Measurements from ENCODE around the gene RBM44.
"Not testable (repeated sequence)": the region's sequence is repeated elsewhere in the genome, so short reads cannot be mapped to it uniquely, and the experiment has no call there.

Gene RBM44

GRCh38 chr2:237798236-237799059 lies at the start of gene RBM44:
Gene RBM44 (plus strand): TSS chr2:237798779. CDS start chr2:237813610, 14,831 bp downstream.
- no peak for TF ChIP-seq CTCF (conservative IDR thresholded peaks at IDR 0.05; ENCODE audit: low read length)
- no peak for DNase-seq (ENCODE audit: low read depth)
- H3K4me3 ChIP-seq (ENCODE audit: low read length): no peak within 1 kb of the TSS

GRCh38 chr2:237749002-237749401 lies 49.6 kb upstream of the RBM44 start:
- no peak for DNase-seq (ENCODE audit: low read depth)
- TF ChIP-seq CTCF (conservative IDR thresholded peaks at IDR 0.05; ENCODE audit: low read length): no peak
- no peak overlapping the region for H3K4me3 ChIP-seq (ENCODE audit: low read length)

- no peak overlapping the region for H3K4me3 ChIP-seq (ENCODE audit: low read length)
- no peak for TF ChIP-seq CTCF (conservative IDR thresholded peaks at IDR 0.05; ENCODE audit: low read length)
- DNase-seq (ENCODE audit: low read depth): no peak
Measured at GRCh38 chr2:237749961-237750360, 48.6 kb upstream of the RBM44 start.

GRCh38 chr2:237750441-237750840 lies 48.1 kb upstream of the RBM44 start:
- DNase-seq (ENCODE audit: low read depth); H3K4me3 ChIP-seq (ENCODE audit: low read length): not testable (repeated sequence)

- no peak for TF ChIP-seq CTCF (conservative IDR thresholded peaks at IDR 0.05; ENCODE audit: low read length)
- DNase-seq (ENCODE audit: low read depth): no peak
- H3K4me3 ChIP-seq (ENCODE audit: low read length): no peak overlapping the region
Measured at GRCh38 chr2:237752761-237753165, 45.8 kb upstream of the RBM44 start.

GRCh38 chr2:237754182-237754581 lies 44.4 kb upstream of the RBM44 start:
- no peak for TF ChIP-seq CTCF (conservative IDR thresholded peaks at IDR 0.05; ENCODE audit: low read length)
- H3K4me3 ChIP-seq (ENCODE audit: low read length): no peak overlapping the region
- DNase-seq (ENCODE audit: low read depth): no peak

GRCh38 chr2:237754626-237755248 lies 43.8 kb upstream of the RBM44 start:
- no peak overlapping the region for H3K4me3 ChIP-seq (ENCODE audit: low read length)
- DNase-seq (ENCODE audit: low read depth): no peak
- no peak for TF ChIP-seq CTCF (conservative IDR thresholded peaks at IDR 0.05; ENCODE audit: low read length)
